Measurements from ENCODE around the gene DLGAP4.

The DLGAP4 gene

GRCh38 chr20:36574366-36575135 is 268.4 kb downstream of the DLGAP4 start:
- Histone ChIP-seq H3K9ac (ENCODE audit: insufficient read length, low read depth) (peak overlapping the region; percentile 93), H3K4me3 (ENCODE audit: insufficient read length, low read depth) (peak overlapping the region; percentile 69), H3K9me3 (ENCODE audit: insufficient read depth, low read length) (no peaks in the 10 kb centered on the region), H3K4me1 (ENCODE audit: insufficient read depth, insufficient read length) (peaks cover 15% of the 10 kb centered on the region), H3K27me3 (ENCODE audit: insufficient read depth, insufficient read length) (no peaks in the 10 kb centered on the region), H3K36me3 (ENCODE audit: insufficient read depth, insufficient read length, low read length) (peaks cover 22% of the 10 kb centered on the region)
- TF ChIP-seq SUZ12 (IDR thresholded peaks at IDR 0.05; ENCODE audit: extremely low read depth, insufficient read depth, insufficient read length) (no peak), ZNF274 (IDR thresholded peaks at IDR 0.05; ENCODE audit: low read depth, low read length) (no peak), YY1 (IDR thresholded peaks at IDR 0.05; ENCODE audit: insufficient read depth, insufficient read length) (no peak)
- DNase-seq (ENCODE audit: low read depth, low spot score), result no peak

GRCh38 chr20:36576081-36576445 is 269.9 kb downstream of the DLGAP4 start:
- Histone ChIP-seq H3K9me3 (ENCODE audit: insufficient read depth, low read length) (no peaks in the 10 kb centered on the region), H3K9ac (ENCODE audit: insufficient read length, low read depth) (no peak overlapping the region), H3K4me3 (ENCODE audit: insufficient read length, low read depth) (no peak overlapping the region), H3K36me3 (ENCODE audit: insufficient read depth, insufficient read length, low read length) (peaks cover 36% of the 10 kb centered on the region), H3K27me3 (ENCODE audit: insufficient read depth, insufficient read length) (no peaks in the 10 kb centered on the region), H3K4me1 (ENCODE audit: insufficient read depth, insufficient read length) (peaks cover 8% of the 10 kb centered on the region)
- TF ChIP-seq ZNF274 (IDR thresholded peaks at IDR 0.05; ENCODE audit: low read depth, low read length) (no peak), SUZ12 (IDR thresholded peaks at IDR 0.05; ENCODE audit: extremely low read depth, insufficient read depth, insufficient read length) (no peak), YY1 (IDR thresholded peaks at IDR 0.05; ENCODE audit: insufficient read depth, insufficient read length) (no peak)
- DNase-seq (ENCODE audit: low read depth, low spot score), result no peak
